ENCODE measurements around the gene DAD1.

Gene DAD1

DNA sequence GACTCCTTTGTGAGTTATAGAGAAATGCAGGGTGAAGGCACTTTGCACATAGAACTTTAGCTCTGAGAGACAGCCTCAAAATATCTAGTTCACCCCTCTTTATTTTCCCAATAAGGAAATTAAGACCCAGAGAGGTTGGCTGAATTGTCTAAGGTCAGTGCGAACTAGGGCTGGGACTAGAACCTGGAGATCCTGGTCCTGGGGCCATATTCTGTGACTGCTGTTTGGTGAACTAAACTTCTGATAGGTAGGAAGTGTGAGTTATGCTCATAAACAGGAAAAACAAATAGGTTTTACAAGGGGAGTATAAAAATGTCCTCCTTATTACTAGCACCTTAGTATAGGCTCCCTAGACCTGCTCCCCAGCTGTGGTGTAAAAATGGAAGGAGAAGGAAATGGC lies 53.9 kb downstream of the DAD1 start:
- DNase-seq = no peak

DNA sequence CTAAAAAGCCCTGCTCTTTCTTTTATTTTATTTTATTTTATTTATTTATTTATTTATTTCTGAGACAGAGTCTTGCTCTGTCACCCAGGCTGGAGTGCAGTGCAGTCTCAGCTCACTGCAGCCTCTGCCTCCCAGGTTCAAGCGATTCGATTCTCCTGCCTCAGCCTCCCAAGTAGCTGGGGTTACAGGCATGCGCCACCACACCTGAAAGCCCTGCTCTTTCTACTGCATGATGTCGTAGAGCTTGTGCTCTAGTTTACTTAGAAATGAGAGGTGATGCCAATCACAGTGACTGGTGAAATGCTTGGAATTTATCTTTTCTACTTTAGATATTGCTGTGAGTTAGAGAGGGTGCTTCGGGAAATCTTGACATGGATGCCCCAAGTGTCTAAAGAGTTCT lies 54.5 kb downstream of the DAD1 start:
- no peak for DNase-seq

DNA sequence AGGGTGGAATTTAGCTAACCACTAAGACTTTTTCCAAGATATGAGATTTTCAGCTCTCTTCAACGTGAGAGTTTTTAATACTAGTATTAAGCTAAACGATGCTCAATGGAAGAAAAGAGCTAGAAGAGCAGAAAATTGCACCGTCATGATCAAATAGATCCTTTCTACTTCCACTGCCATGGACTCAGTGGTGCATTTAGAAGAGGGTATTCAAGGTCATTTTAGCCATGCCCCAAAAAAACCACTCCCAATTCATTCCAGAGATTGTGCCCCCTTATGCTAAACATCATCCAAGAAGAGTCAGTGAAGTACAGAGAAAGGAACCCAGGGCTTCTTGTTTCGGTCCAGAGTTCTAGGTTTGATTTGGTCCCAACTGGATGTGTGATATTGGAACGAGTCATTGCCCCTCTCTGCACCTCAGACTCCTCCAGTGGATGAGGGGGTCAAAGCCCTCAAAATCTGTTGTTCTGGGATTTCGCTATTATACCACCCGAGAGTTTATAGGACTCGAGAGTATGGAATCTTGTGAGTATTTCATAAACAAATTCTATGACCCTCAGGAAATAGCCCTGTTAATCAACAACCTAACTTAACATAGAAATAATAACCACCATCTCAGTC lies 55.2 kb downstream of the DAD1 start:
- no peak for DNase-seq

DNA sequence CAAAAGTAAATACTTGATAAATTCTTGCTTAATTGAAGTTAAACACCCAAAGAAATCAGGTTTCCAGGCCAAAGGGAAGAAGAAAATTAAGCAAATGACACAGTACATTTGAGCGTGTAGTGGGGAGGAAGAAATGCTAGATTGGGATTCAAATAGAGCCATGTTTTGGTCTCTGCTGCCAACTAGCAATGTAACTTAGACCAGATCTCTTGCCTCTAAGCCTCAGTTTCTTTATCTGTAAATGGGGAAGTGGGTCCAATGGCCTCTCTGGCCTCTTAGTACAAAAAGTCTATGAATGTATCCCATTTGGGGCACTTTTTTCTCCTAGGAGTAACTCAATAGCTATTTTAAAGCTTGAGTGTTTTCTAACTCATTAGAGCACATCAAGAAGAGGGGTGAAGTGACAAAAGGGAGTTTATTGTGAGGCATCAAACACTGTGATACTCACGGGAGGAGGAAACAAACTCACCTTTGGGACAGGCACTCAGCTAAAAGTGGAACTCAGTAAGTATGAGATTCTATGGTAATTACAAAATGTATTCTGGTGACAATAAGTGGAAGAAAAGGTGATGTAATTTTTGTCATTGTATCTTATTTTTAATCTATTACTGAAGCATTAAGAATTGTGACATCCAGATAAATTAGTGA lies 55.8 kb downstream of the DAD1 start:
- DNase-seq = no peak

DNA sequence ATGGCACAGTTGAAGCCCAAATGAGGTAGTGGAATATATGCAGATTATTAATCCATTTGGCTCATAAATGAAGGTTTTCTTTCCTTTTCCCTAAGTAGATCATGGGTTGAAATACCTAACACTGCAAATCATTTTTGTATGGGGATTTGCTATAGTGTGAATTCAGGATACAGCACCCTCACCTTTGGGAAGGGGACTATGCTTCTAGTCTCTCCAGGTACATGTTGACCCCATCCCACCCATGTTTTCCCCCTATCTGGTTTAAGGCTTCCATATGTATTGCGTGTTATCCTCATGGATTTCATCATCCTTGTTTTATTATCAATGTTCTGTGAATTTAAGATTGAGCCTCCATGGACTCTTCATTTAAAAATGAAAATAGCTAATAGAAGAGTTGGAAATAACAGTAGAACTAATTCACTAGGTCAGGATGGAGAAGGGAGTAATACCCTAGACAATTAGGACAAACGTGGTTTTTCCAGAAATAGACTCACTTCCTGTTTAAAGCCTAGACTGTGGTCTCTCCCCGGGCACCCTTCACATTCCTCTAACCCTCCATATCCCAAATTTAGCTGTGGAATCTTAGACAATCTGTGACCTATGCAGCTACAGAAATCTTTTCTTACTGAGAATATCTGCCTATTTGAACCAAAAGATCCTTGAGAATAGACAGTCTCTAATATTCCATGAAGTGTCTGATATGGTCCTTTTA lies 56.5 kb downstream of the DAD1 start:
- DNase-seq = no peak

DNA sequence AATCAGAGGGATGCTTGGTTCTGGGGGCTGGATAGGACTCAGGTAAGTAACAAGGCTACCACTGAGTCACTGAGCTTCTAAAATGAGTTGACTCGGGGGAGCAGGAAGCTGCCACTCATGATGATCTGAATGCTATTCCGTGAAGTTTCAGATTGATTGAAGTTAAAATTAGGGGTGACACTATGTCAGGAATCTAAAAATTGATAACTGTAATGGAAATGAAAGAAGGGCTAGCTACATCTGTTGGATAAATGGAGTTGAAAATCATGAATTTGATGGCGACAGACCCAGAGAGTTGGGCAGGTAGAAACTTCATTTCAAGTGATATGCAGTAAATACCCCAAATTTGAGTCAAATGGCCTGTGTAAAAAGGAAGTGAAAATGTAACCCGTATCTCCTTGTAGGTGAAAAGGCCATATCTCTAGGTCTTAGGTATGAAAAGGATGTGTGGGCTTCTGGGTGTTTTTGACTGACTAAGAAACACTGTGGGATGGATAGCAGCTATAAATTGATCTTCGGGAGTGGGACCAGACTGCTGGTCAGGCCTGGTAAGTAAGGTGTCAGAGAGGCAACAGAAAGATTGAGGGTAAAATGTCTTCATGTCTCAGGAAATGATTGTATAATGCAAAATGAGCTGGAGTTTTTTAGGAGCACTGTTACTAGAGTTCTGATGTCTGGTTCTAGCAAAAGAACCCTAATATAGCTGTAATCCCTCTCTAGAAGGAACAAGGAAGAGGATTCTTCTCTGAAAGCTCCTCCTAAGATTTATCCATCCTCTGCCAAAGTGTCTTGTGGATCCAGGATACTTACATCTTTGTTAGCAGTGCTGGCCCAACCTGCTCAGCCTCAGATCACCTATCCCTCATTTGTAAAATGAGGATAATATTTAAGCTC lies 57.3 kb downstream of the DAD1 start:
- DNase-seq = no peak

DNA sequence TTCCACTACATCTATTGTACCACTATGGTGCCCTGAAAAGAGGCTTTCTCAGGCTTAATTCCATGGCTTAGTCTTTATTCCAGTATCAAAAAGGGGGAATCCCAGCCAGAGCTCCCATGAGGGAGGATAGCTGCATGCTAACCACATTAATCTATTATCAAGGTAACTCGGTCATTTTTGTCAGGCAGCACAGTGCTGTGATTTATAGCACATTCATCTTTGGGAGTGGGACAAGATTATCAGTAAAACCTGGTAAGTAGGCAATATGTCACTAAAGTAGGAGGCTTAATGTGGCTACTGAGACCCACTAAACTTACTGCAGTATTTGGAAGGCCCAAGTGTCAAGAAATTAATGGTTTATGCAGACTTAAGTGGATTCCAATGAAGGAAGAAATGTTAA lies 58.9 kb downstream of the DAD1 start:
- no peak for DNase-seq

DNA sequence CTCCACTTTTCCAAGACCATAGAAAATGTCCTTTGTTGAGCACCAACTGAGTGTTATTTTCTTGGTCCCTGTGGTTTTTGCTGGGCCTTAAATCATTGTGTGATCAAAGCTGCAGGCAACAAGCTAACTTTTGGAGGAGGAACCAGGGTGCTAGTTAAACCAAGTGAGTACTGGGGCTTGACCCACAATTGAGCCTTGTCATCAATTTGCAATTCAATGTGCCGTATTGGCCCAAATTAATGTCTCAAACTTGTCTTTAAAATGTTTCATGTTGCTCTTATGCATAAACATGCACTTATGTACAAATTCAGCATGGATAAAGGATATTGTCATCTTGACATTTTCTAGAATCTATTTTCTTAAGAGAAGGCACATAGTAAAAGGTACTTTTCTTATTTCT lies 62.3 kb downstream of the DAD1 start:
- no peak for DNase-seq

DNA sequence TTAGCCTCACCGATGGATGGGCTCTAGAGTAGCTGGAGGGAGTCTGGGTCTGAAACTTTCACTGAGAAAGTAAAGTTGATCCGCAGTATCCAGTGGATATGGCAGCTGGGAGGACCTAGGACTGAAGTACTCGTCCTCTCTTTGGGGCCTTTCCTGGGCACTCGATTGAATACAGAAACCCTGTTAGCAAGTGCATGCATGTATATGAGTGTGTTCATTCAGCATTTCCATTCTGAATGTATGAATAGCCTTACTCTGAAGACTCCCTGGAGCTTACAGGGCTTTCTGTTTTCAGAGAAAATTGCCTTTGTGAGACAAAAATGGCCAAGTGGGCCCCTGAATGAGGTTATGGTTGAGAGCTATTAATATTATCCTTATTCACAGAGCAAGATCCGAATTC lies 62.8 kb downstream of the DAD1 start:
- no peak for DNase-seq

DNA sequence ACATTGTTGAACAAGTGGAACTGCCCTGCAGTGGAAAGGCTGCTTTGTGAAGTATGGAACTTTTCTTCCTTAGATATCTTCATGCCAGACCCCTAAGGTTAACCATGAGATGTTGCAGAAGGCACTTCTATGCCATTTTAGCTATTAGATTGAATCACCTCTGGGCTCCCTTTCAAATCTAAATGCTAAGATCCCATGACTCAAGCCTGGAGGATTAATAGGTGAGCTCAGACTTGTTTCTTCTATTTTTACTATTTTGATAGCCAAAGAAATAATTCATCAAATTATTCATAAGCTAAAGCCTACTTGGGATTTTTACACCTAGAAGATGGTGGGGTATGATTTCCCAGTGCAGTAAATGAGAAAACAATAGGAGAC lies 64.3 kb downstream of the DAD1 start:
- DNase-seq = no peak

DNA sequence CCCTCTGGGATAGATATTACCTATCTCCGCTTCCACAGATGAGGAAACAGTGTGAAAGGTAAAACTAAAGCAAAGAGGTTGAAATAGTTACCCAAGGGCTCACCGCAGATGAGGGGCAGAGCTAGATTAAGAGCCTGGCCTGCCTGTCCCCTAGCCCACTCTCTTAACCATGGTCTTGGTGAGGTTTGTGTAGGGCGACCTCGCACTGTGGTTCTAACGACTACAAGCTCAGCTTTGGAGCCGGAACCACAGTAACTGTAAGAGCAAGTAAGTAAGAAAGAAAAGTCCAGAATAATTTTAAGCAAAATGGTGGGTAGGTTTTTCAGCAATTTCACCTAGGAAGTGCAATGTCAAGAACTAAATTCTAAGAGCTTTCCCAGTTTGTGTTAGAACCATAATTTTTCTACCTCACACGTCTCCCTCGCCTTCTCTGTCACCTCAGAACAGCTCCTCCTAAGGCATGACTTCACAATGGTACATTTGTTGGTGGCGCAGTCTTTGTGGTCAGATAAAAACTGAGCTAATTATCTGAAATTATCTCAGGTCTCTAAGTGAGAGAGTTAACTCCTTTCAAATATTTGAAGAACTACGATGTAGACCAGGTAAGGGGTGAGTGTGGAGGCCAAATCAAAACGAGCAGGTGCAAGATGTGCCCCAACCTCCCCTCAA lies 64.8 kb downstream of the DAD1 start:
- no peak for DNase-seq

DNA sequence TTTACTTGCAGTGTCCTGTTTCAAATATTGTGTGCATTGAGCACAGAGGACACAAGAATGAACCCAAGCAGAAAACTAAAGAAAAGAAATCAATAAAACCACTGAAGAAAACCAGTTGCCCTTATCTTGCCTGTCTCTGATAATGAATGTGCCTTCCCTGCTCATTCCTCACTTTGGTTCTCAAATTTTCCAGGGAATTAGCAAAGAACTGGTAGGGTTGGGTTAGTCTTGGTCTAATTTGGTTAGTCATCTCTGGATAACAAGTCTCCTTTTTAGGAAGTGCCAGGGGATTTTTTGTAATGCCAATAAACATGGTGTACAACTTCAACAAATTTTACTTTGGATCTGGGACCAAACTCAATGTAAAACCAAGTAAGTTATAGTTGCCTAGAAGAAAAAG lies 65.7 kb downstream of the DAD1 start:
- DNase-seq = no peak

DNA sequence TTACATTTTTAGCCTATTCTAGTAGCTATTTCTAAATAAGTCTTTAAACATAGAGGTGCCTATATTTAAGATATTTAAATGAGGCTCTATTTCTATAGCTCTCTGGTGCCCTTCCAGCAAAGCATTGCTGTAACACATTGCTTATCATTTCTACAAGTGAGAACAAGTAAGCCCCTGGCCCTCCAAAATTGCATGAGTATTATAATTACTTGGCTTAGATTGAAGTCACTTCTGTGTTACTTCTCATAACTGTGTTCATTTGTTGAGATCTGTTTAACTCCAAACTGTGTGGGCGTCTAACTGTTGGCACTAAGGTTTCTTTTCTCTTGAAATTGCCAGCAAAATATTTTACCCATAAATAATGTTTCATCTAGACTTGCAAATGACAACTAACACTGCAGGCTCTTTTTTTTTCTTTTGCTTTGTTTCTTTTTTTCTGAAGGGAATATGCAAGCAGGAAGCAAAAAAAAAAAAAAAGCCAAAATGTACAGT lies 66.5 kb downstream of the DAD1 start:
- no peak for DNase-seq

DNA sequence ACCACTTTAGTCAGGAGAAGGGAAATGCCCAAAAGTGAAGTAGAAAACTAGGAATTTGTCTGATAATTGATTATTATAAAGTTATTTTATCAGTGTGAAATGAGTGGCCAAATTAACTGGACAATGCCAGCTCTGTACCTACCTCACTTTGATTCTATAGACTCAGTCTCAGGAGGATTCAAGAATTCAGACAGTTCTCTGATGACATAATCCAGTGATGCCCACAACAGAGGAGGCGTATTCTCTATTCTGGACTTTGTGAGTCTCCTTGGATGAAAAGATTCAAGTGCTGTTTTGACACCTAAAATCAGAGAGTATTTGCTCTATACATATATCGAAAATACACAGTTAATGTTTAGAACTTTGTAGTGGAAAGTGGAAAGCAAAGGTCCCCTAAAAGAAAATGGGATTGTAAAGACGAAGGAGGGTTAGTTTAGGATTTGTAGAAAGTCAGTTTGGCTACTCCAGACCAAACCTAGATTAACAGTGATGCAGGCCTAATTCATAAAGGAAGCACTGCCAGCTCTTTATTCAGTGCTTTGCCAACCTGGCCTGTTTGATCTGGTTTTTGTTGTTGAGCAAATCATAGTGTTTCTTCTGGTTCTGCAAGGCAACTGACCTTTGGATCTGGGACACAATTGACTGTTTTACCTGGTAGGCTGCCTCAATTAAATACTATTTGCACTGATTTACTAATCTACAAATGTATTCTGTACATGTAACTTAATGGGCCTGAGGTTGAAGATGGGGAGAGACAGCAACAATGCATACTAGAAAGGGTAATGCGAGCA lies 67.4 kb downstream of the DAD1 start:
- no peak for DNase-seq

DNA sequence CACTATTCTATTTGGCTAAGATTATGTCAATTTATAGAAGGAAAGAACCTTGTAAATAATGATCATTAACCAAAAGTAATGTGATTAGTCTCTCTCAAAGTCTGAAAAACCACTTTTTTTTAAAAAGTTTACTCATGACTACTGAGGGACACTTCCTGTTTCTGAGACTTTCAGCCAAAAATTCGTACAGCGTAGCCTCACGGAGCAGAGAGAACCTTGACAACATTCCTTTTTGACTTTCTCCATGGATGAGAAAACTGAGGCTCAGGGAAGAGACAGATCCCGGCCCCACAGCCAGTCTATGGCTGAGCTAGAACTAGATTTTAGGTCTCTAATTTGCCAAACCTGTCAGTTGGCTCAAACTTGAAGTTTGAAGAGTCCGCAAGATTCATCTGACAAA lies 68.2 kb downstream of the DAD1 start:
- no peak for DNase-seq

DNA sequence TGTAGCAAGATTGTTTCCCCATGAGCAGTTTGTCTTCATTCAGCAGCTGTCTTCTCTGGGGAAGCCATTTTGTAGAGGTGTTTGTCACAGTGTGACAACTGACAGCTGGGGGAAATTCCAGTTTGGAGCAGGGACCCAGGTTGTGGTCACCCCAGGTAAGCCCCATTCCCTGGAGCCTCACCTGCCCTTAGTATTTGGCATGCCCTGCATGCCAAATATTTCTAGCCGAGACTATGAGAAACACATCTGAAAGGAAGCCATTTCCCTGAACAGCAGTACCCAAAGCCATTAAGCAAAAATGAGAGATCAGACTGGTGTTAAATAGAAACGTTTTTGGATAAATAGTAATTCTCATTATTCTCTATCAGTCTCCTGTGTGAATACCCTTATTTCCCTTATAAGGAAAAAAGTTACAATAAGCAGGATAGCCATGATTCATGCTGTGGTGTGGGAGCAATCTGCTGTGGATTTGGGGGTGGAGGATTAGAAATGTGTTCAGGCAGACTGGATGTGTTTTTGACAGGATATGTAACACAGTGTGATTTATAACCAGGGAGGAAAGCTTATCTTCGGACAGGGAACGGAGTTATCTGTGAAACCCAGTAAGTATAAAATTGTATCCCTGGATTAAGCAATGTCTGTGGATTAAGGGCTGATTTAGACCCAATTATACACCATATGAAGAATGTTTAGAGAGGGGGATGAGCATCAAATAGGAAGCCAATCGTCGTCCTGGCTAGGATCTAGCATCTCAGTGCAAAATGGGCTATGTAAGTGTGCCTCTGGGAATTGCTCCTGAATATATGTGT lies 68.9 kb downstream of the DAD1 start:
- no peak for DNase-seq

DNA sequence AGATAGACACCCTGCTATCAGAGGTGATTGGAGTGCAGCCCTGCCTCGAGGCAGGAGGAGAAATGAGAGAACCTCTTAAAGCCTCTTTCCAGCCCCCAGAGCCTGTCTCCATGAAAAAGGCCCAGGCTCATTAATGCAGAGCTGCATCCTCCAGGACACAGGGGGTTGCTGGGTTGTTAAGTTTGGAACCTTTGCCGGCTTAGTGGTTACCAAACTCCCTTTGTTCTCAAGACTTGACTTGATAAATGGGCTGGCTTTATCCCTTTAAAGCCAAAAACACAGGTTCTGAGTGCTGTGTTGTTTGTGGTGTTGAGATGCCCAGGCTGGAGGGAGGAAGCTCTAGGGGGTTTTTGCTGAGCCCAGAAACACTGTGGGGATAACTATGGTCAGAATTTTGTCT lies 71.0 kb downstream of the DAD1 start:
- no peak for DNase-seq

DNA sequence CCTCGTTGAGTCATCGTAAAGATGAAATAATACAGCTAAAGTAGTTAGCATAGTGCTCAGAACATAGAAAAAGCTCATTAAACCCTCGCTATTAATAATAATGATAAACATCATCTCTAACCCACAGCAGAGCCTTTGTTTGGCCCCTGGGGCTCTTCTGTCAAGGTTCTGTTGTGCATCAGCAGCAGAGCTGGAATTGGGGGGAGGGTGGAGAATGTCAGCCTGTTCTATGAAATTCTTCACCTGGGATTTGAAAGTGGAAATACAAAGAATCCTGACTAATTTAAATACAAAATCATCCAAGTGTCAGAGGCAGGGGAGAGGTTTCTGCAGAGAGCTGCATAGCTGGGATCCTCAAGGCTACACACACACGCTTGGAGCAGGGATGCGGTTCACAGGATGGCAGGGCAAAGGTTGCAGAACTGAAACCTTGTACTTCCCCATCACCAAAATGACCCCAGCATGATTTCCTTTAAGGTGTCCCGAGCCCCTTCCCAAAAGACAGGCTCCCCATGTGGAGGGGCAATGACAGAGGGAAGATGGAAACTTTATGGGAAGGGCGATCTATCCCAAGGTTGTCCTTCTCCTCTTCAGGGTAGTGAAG lies 71.8 kb downstream of the DAD1 start:
- DNase-seq = no peak

DNA sequence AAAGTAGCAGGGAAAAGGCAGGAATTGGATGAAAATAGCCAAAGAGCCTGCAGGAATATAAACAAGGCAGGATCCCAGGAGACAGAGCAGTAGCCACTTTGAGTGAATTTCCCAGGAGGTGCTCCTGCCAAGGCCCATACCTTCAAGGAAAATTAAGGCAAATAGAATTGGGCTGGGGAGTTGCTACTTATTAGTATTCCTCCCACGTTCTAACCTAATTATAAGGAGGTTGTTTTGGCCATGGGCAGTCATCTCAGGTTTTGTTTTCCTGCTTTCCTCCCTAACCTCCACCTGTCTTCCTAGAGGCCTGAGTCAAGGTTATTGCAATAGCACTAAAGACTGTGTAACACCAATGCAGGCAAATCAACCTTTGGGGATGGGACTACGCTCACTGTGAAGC lies 73.1 kb downstream of the DAD1 start:
- DNase-seq = no peak

Measured in inflammatory macrophage treated with lipopolysaccharide for 1 hour (primary cell).